ENCODE data around the gene GATAD2A.

The GATAD2A gene

GRCh38 chr19:19505669-19506326, 100.3 kb downstream of the GATAD2A start:
- no peak for DNase-seq (ENCODE audit: low read depth in 2 of 2)

DNA sequence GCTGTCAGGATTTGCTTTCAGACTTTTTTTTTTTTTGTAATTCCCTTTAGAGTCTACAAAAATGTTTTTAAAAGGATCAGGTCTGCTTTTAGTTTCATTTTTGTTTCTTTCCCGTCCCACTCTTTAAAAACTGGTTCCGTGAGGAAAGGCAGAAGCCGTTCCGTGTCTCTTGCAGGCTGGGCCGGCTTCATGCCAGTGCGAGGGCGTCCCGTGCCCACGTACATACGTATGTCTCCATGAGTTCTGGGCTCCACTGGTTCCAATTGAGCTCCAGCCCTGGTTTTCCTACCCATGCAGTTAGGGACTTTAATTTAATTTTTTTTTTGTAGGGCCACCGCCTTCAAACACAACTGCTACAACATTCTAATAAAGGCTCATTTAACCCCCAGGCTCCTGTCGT, 101.1 kb downstream of the GATAD2A start:
- no peak for DNase-seq (ENCODE audit: low read depth in 2 of 2)

DNA sequence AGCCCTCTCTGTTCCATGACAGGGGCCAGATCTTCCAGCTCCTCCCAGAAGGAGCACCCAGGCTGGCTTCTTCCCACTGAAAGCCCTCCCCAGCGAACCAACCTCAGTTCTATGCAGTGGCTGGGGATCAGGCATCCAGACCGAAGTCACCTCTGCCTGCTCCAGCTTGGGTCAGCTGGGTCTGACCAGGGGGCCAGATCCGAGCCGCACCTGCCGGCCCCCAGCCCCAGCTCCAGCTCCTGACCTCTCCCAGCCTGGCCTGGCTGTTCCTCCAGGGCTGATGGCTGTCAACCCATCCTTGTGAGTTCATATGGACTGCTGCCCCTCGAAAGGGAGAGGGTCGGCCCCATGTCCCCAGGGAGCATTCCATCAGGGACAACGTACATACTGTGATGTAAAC, 101.9 kb downstream of the GATAD2A start:
- no peak for DNase-seq (ENCODE audit: low read depth in 2 of 2)

DNA sequence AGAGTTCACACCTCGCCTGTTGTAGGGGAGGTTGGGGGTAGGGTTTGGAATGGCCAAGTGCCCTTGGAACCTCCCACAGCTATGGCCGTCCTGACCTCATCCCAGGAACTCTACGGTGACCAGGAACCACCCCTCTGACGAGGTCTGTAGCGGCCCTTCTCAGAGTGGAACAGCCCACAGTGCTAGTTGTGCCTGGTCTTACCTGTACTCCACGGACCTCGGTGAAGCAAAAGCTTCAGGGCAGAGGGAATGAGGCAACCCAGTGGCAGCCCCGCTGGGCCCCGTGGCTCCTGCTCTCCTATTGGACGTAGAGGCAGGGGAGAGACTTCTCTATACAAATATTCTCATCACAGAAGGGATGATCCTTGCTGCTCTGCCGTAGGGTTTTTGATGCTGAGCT, 102.7 kb downstream of the GATAD2A start:
- no peak for DNase-seq (ENCODE audit: low read depth in 2 of 2)

DNA sequence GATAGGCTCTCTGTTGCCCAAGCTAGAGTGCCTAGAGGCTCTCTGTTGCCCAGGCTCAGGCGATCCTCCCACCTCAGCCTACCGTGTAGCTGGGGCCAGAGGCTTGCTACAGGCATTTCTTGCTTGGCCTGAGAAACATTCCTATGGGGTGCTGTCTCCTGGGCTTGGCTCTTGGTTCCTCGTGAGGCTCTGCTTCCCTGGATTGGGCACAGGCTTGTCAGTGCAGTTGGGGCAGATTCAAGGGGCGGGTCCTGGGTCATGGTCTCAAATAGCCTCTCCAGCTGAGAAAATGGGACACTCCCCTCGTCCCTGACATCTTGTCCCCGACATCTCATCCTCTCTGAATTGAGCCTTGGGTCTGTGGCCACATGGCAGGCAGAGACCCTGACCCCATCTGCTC, 105.0 kb downstream of the GATAD2A start:
- no peak for DNase-seq (ENCODE audit: low read depth in 2 of 2)

DNA sequence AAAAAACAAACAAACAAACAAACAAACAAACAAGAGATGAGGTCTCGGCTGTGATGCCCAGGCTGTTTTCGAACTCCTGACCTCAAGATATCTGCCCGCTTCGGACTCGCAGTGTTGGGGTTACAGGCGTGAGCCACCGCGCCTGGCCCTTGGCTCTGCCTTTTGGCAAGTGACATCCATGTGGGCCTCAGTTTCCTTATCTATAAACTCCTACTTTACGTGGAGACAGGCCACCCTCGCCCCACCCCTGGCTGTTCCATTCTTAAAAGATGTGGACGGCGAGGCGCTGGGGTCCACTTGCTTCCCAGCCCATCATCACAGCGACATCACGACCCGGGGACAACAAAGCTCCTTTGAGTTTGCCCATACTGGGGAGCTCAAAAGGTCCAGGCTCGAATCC, 108.2 kb downstream of the GATAD2A start:
- DNase-seq (ENCODE audit: low read depth in 2 of 2) = no peak

- no peak for DNase-seq (ENCODE audit: low read depth in 2 of 2)
Observed at GRCh38 chr19:19514215-19514657, 108.8 kb downstream of the GATAD2A start.

GRCh38 chr19:19514881-19515641, 109.6 kb downstream of the GATAD2A start, which contains the start of gene TSSK6:
Gene TSSK6 (minus strand): TSS chr19:19515548. CDS start chr19:19515427, 121 bp downstream.
- no peak for DNase-seq (ENCODE audit: low read depth in 2 of 2)

- DNase-seq (ENCODE audit: low read depth in 2 of 2) = peak; percentile 82 to 92
Observed at GRCh38 chr19:19515642-19516519, 110.4 kb downstream of the GATAD2A start, which contains the start of gene NDUFA13. Gene NDUFA13 (plus strand): TSS chr19:19516225. CDS start chr19:19516239, 14 bp downstream.

DNA sequence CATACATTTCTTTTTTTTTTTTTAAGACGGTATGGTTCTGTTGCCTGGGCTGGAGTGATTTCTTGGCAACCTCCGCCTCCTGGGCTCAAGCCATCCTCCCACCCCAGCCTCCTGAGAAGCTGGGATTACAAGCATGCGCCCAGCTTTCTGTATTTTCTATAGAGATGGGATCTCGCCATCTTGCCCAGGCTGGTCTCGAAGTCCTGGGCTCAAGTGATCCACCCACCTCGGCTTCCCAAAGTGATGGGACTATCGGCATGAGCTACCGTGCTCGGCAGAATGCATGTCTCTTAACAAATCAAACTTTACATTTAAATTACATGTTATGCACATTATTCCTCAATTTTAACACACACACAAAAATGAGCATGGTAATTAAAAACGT, 111.8 kb downstream of the GATAD2A start:
- no peak for DNase-seq (ENCODE audit: low read depth in 2 of 2)

DNA sequence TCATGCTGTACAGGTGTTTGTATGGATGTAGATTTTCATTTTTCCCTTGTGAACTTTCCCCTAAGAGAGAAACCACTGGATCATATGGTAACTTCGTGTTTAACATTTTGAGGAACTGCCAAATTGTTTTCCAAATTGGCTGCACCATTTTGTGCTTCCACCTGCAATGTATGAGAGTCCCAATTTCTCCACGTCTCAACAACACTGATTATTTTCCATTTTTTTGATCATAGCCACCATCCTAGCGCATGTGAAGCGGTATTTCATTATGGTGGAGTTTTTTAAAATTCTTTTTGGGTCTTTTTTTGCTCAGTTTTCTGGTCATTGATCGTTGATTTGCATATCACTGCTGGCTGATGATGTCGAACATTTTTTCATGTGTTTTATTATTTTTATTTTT, 115.5 kb downstream of the GATAD2A start:
- no peak for DNase-seq (ENCODE audit: low read depth in 2 of 2)

- no peak for DNase-seq (ENCODE audit: low read depth in 2 of 2)
Observed at GRCh38 chr19:19523177-19523576, 117.7 kb downstream of the GATAD2A start.

GRCh38 chr19:19524053-19524452, 118.6 kb downstream of the GATAD2A start:
- no peak for DNase-seq (ENCODE audit: low read depth in 2 of 2)

DNA sequence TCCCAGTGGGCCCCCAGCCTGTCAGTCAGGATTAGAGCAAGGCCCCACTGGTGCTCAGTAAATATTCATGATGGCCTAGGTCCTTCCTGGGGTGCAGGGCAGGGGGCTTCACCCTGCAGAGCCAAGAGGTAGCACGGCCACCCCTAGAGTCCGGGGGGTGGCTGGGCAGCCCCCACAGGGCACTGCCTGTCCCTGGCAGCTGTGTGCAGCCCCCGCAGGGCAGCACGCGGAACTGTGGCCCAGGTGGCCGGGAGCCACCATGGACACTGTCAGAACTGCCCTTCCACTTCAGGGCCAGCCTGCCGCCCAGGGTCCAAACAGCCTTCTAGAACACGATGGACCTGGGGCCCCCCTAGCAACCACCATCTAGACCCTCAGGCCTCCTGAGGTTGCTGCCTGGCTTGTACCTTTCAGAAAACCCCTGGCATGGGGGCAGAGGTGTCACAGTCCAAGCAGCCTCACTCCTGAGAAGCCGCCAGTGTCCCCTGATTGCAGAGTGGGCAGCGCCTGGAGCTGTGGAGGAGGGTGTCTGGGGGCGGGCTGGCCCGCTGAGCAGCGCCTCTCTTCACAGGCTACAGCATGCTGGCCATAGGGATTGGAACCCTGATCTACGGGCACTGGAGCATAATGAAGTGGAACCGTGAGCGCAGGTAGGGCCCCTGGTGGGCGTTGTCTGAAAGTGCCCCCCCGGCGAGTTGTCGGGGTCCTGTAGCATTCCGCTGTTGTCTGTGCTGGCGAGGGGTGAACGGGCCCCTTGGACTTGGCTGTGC, 120.3 kb downstream of the GATAD2A start:
- DNase-seq (ENCODE audit: low read depth in 2 of 2) = no peak

DNA sequence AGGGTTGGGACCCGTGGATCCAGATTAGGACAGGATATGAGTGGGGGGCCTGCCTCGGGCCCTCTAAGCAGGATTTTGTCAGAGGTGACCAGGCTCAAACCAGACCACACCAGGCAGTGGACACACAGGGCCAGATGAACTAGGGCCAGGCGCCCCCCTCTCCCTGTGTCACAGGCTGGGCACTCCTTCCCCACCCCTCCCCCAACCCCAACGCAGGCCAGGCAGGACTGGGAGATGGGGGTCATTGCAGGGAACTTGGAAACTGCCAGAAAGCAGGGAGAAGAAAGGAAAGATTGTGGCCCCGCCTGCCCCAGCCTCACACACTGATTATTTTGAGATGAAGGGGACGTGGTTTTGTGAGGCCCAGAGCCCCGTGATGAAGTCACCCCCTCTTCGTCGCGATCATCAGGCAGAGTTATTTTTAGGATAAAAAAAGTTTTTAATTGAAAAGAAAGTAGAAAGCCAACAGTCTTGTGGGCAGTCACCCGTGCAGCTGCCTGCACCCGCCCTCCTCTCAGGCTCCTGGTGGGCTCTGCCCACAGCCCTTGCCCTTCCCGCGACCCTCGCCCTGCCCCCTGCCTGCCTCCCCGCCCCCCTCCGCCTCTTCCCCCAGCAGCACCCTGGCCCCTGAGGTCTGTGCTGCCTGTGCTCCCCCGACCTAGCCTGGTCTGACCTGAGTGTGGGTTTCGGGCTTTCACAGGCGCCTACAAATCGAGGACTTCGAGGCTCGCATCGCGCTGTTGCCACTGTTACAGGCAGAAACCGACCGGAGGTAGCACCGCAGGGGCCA, 121.3 kb downstream of the GATAD2A start:
- no peak for DNase-seq (ENCODE audit: low read depth in 2 of 2)

- DNase-seq (ENCODE audit: low read depth in 2 of 2) = no peak
Observed at GRCh38 chr19:19527371-19527656, 121.8 kb downstream of the GATAD2A start.

DNA sequence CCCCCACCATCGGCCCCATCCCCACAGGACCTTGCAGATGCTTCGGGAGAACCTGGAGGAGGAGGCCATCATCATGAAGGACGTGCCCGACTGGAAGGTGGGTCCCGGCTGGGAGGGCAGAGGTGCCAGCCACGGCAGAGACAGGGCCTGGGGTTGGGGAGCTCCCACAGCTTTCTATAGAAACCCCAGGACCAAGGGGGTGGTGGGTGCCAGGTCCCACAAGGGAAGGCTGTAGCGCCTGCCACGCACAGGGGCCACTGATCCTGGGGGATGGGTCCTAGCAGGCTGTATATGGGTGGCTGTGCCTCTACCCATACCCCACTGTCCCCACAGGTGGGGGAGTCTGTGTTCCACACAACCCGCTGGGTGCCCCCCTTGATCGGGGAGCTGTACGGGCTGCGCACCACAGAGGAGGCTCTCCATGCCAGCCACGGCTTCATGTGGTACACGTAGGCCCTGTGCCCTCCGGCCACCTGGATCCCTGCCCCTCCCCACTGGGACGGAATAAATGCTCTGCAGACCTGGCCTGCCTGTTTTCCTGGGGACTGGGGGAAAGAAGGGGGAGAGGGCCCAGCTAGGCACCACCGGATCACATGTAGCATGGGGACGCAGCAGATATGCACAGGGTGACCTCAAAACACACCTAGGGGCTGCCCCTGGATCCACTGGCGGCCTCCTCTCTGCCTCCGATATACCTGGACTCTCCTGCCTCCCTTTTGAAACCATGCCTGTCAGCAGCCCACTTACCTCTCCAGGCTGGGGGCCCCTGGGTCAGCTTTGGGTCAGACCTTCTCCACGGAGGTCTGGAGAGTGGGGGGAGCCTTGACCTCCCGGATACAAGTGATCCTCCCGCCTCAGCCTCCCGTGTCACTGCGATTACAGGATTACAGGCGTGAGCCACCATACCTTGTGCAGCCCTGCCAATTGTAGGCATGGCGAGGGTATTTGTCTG, 122.5 kb downstream of the GATAD2A start:
- no peak for DNase-seq (ENCODE audit: low read depth in 2 of 2)

- no peak for DNase-seq (ENCODE audit: low read depth in 2 of 2)
Observed at GRCh38 chr19:19528721-19529490, 123.4 kb downstream of the GATAD2A start, which contains the start of gene YJEFN3. Gene YJEFN3 (plus strand): TSS chr19:19528911. CDS start chr19:19528933, 22 bp downstream.

Measured in stimulated activated CD4-positive, alpha-beta T cell treated with anti-CD3 and anti-CD28 coated beads, Interleukin-1b, Interleukin-23, amount 100 ng/mL, for 1 hour (primary cell).